GM21717 (cell line): Measurements from ENCODE around the gene NEK1.

Source experiments
- ATAC-seq: cut with Tn5 transposase; IDR thresholded peaks from one replicate; pipeline ENCODE4 v1.9.1; 2021; ENCODE audit warnings: mild to moderate bottlenecking, moderate library complexity; ENCODE audit not compliant: unreplicated experiment

The NEK1 gene

GRCh38 chr4:169377367-169377766 is 235.0 kb downstream of the NEK1 start:
- no peak for ATAC-seq

GRCh38 chr4:169376421-169376820 is 236.0 kb downstream of the NEK1 start:
- ATAC-seq = no peak

- ATAC-seq = no peak
These were observed 239.6 kb downstream of the NEK1 start for GRCh38 chr4:169372791-169373190.

DNA sequence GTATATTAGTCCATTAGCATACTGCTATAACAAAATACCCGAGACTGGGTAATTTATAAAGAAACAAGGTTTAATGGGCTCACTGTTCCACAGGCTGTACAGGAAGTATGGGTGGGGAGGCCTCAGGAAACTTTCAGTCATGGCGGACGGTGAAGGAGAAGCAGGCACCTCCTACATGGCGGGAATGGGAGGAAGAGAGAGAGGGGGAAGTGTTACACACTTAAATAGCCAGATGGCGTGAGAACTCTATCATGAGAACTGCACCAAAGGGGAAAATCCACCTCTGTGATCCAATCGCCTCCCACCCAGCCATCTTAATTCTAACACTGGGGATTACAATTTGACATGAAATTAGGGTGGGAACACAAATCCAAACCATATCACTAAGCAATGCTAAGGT is 242.7 kb downstream of the NEK1 start:
- ATAC-seq = no peak

DNA sequence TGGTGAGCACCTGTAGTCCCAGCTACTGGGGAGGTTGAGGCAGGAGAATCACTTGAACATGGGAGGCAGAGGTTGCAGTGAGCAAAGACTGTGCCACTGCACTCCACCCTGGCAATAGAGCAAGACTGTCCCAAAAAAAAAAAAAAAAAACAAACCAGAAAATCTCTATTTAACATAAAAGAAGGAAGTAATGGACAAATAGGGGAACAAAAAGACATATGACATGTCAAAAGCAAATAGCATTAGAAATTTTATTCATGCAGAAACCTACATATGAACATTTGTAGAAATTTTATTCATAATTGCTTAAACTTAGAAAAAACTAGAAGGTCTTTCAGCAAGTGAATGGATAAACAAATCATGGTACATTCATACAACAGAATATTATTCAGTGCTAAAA is 244.6 kb downstream of the NEK1 start:
- no peak for ATAC-seq

DNA sequence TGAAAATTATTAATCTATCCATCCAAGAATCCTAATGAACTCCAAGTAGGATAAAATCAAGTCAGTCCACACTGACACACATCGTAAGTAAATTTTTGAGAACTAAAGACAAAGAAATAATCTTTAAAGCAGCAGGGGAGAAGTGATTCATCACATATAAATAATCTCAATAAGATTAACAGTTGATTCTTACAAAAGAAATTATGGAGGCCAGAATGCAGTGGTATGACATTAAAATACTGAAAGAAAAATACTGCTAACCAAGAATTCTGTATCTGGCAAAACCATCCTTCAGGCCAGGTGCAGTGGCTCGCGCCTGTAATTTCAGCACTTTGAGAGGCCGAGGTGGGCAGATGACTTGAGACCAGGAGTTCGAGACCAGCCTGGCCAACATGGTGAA is 245.6 kb downstream of the NEK1 start:
- ATAC-seq = no peak

DNA sequence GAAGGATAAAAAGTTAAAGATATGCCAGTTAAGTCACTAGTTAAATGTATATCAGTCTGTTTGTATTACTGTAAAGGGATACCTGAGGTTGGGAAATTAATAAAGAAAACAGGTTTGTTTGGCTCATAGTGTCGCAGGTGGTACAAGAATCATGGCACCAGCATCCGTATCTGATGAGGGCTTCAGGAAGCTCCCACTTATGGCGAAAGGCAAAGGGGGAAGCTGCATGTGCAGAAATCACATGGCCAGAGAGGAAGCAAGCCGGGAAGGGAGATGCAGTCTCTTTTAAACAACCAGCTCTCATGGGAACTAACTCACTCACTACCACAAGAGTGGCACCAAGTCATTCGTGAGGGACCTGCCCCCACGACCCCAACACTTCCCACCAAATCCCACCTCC is 249.8 kb downstream of the NEK1 start:
- ATAC-seq = no peak

DNA sequence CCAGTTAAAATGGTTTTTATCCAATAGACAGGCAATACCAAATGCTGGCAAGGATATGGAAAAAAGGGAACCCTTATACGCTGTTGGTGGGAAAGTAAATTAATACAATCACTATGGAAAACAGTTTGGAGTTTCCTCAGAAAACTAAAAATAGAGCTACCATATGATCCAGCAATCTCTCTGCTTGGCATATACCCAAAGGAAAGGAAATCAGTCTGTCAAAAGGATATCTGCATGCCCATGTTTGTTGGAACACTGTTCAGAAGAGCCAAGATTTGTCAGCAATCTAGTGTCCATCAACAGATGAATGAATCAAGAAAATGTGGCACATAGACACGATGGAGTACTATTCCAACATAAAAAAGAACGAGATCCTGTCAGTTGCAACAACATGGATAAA is 250.6 kb downstream of the NEK1 start:
- no peak for ATAC-seq

- ATAC-seq = no peak
These were observed 252.4 kb downstream of the NEK1 start for GRCh38 chr4:169359961-169360360.

DNA sequence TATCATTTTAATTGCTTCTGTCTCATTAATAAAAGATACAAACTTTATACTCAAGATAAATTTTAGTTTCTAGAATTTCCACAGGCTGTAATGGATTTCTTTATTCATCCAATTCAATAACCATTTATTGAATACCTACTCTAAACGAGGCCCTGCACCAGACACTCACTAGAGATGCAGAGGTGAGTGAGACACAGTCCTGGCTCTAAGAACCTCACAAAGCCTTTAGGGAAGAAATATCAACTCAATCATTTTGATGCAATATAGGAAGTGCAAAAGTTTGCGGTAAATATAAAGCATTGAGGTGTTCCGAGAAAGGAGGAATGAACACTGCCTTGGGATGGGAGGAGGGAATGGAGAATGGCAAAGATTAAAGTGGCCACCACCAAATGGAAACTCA is 260.0 kb downstream of the NEK1 start:
- no peak for ATAC-seq

- ATAC-seq = no peak
These were observed 260.5 kb downstream of the NEK1 start for GRCh38 chr4:169351872-169352271.

- no peak for ATAC-seq
These were observed 263.8 kb downstream of the NEK1 start for GRCh38 chr4:169348541-169348940.

GRCh38 chr4:169346840-169347239 is 265.5 kb downstream of the NEK1 start:
- no peak for ATAC-seq

DNA sequence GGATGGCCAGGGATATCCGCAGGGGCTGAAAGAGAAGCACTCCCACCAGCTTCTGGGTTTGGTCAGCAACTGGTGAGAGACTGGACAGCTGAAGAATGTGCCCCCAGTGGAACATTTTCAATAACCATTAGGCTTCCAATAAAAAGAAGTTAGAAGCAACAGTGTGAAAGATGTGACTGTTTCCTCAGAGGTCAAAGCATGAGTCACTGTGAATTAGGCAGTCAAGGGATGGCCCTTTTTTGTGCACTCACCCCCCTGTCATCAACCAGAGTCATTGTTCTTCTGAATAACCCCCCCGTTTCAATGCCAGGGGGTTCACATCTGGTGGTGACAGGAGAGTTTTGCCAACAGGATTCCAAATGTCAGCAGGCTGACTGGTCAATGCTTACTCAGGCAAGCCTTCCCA is 267.1 kb downstream of the NEK1 start:
- no peak for ATAC-seq
